Measurements from ENCODE around the gene CDC23.

- TF ChIP-seq CTCF (IDR thresholded peaks at IDR 0.05; ENCODE audit: insufficient read depth, low read length, poor library complexity, severe bottlenecking) = no peak
- no peak for TF ChIP-seq EZH2phosphoT487 (conservative IDR thresholded peaks at IDR 0.05; ENCODE audit: low read length)
Measured at GRCh38 chr5:138160706-138161105, 52.4 kb downstream of the CDC23 start.
